Activated naive CD4-positive, alpha-beta T cell treated with anti-CD3 and anti-CD28 coated beads, Interleukin-2, amount 50 U/mL, for 72 hours (primary cell): ENCODE measurements around the gene FGFRL1. TPM values are rescaled to one million over a fixed set of nuclear protein-coding genes. Genes with fewer than 3 reads are reported as not detected.

Source experiments
- ATAC-seq, 2 donors: fragments of 150-1000 bp; cut with Tn5 transposase; 2 replicates each; pipeline ENCODE4 v1.10.0; 2021; ENCODE audit warnings: mild to moderate bottlenecking in 2 of 2, moderate library complexity in 2 of 2
- DNase-seq, 2 donors: peaks; one replicate each; pipeline ENCODE4 v3.0.0; 2021 to 2022; ENCODE audit warnings: low spot score in 2 of 2
- H3K27ac Mint-ChIP-seq, 2 donors: one replicate each; pipeline ENCODE4 v1.8.0; 2022; ENCODE audit warnings: mild to moderate bottlenecking in 2 of 2, mixed read lengths in 2 of 2
- H3K36me3 Mint-ChIP-seq, 2 donors: one replicate each; pipeline ENCODE4 v1.8.0; 2022; ENCODE audit warnings: mixed read lengths in 2 of 2
- H3K9me3 Mint-ChIP-seq, 2 donors: one replicate each; pipeline ENCODE4 v1.8.0; 2022; ENCODE audit warnings: mixed read lengths in 2 of 2
- total RNA-seq, 2 donors: library from RNA; stranded (reverse); gene quantifications; one replicate each; pipeline ENCODE4 v1.2.3, GENCODE V29; 2022

The FGFRL1 gene
- total RNA-seq, 2 donors from 2014 or later, result 10.3 to 27.6 TPM

- DNase-seq, result no peak
- no peak for ATAC-seq
- Mint-ChIP-seq H3K36me3 (no peaks in the 10 kb centered on the region), H3K27ac (peak overlapping the region; percentile 55 to 75), H3K9me3 (no peaks in the 10 kb centered on the region)
Observed at GRCh38 chr4:987624-988513, 23.6 kb upstream of the FGFRL1 start.

GRCh38 chr4:988726-989721 lies 22.4 kb upstream of the FGFRL1 start:
- DNase-seq, result no peak
- ATAC-seq, result no peak
- Mint-ChIP-seq H3K27ac (no peak overlapping the region), H3K36me3 (no peaks in the 10 kb centered on the region), H3K9me3 (no peaks in the 10 kb centered on the region)

GRCh38 chr4:989722-990471 lies 21.5 kb upstream of the FGFRL1 start:
- ATAC-seq (no peak), DNase-seq (no peak)
- H3K36me3 Mint-ChIP-seq, result no peaks in the 10 kb centered on the region
- no peak overlapping the region for H3K27ac Mint-ChIP-seq
- H3K9me3 Mint-ChIP-seq, result no peaks in the 10 kb centered on the region

- ATAC-seq (no peak), DNase-seq (no peak)
- Mint-ChIP-seq H3K27ac (no peak overlapping the region), H3K9me3 (no peaks in the 10 kb centered on the region), H3K36me3 (no peaks in the 10 kb centered on the region)
Observed at GRCh38 chr4:990746-991367, 20.6 kb upstream of the FGFRL1 start.

- H3K27ac Mint-ChIP-seq, result no peak overlapping the region
- DNase-seq, result no peak
- ATAC-seq, result no peak
- no peaks in the 10 kb centered on the region for H3K36me3 Mint-ChIP-seq
- no peaks in the 10 kb centered on the region for H3K9me3 Mint-ChIP-seq
Observed at GRCh38 chr4:991451-992296, 19.8 kb upstream of the FGFRL1 start.

- no peaks in the 10 kb centered on the region for H3K9me3 Mint-ChIP-seq
- DNase-seq, result no peak
- peak overlapping the region in 1 of 2 donors; percentile 25 for H3K27ac Mint-ChIP-seq
- H3K36me3 Mint-ChIP-seq, result no peaks in the 10 kb centered on the region
- no peak for ATAC-seq
Observed at GRCh38 chr4:992297-993110, 18.9 kb upstream of the FGFRL1 start.

GRCh38 chr4:993111-994029 lies 18.1 kb upstream of the FGFRL1 start, which contains the start of gene SLC26A1:
Gene SLC26A1, minus strand, starts transcription at chr4:993404. Its CDS starts 1,701 bp downstream, at chr4:991703.
- Mint-ChIP-seq H3K27ac (peak within 1 kb of the TSS in 1 of 2 donors; percentile 25), H3K36me3 (no peaks in the 10 kb centered on the region), H3K9me3 (no peaks in the 10 kb centered on the region)
- no peak for DNase-seq
- no peak for ATAC-seq

DNA sequence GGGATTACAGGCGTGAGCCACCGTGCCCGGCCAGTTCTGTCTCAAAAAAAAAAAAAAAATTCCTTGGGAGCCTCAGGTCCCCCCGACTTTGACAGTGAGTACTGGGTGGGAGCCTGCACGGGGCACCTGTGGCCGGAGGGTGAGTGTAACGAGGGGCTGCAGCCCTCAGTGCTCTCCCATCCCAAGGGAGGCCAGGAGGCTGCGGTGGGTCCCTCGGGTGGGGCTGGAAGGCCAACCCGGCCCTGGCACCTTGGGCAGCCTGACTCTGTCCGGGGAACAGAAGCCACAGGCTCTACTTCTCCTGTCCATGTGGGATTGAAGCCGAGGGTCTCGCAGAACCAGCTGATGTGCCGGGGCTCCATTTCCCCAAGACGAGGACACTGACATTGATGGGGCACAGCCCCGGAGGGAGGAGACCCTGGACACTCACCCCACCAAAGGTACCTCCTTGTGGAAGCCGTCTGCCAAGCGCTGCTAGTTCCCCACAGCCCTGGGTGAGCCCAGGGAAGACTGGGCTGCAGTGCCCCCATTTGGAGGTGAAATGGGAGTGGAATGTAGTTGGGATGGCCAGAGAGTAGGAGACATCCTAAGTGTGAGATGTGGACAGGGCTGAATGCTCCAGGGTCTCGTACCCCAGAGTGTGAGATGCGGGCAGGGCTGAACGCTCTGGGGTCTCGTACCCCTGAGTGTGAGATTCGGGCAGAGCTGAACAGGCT lies 16.0 kb upstream of the FGFRL1 start:
- Mint-ChIP-seq H3K27ac (no peak overlapping the region), H3K9me3 (no peaks in the 10 kb centered on the region), H3K36me3 (no peaks in the 10 kb centered on the region)
- DNase-seq (no peak), ATAC-seq (no peak)

DNA sequence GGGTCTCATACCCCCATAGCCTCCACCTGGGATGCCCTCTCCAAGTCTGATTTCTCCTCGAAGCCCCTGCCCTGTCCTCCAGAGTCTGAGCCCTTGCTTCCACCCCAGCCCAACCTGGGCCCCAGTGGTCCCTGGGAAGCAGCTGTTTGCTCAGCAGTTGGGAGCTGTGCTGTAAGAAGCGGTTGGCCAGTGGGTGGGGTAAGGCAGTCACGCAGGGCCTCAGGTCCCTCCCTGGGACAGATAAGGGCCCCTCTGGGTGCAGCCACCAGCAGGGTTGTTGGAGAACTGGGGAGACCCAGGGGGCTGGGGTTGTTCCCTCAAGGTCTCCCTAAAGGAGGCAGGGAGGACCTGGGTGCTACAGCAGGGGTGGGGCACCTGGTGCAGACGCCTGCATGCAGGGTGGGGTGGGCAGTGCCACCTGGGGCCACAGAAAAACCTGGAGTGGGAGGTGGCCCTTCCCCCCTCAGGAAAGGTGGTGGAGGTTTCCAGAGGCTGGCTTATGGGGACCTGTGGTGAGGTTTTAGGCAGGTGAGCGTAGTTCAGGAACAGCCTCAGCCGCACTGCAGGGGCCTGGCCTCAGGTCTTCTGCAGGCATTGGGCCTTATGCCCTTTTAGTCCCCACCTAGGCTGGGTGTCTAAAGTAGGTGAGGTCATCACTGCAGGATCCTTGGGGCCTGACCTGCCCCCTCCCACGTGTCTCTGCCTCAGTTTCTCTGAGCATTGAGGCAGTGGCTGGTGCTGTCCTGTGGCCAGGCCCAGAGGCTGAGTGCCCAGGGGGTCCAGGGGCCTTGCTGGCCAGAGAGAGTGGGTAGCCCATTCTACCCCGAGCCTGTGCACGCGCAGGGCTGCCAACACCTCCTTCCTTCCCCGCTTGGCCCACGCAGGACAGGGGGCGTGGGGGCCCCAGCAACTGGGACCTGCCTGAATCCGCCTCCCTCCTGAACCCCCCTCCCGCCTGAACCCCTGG lies 15.1 kb upstream of the FGFRL1 start:
- DNase-seq (no peak), ATAC-seq (no peak)
- Mint-ChIP-seq H3K36me3 (no peaks in the 10 kb centered on the region), H3K27ac (no peak overlapping the region), H3K9me3 (no peaks in the 10 kb centered on the region)

DNA sequence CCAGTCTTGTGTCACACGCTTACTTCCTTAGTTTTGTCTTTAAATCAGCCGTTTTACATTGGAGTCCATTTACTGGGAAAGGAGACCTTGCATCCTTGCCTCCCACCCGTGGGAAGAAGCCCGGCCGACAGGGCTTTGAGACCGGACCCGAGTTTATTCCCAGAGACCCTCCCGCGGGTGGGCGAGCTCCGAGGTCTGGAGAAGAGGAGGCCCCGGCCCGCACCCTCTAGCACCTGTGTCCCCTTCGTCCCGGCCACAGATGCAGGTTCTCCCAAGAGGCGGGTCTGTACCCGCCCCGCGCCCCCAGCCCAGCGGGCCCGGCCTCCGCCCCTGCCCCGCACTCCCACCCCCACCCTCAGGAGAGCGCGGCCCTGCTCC lies 14.4 kb upstream of the FGFRL1 start:
- ATAC-seq, result no peak
- no peaks in the 10 kb centered on the region for H3K9me3 Mint-ChIP-seq
- no peak overlapping the region for H3K27ac Mint-ChIP-seq
- no peaks in the 10 kb centered on the region for H3K36me3 Mint-ChIP-seq
- DNase-seq, result no peak

GRCh38 chr4:997375-998071 lies 13.9 kb upstream of the FGFRL1 start:
- ATAC-seq, result peak; percentile 23 to 27
- H3K27ac Mint-ChIP-seq, result no peak overlapping the region
- no peak for DNase-seq
- H3K36me3 Mint-ChIP-seq, result no peaks in the 10 kb centered on the region
- no peaks in the 10 kb centered on the region for H3K9me3 Mint-ChIP-seq
